Measurements from ENCODE around the gene THRAP3. TPM values are rescaled to one million over a fixed set of nuclear protein-coding genes. Genes with fewer than 3 reads are reported as not detected.

The THRAP3 gene
- total RNA-seq, 2 donors from 2014 or later: 145 to 165 TPM

- no peak overlapping the region for H3K27ac ChIP-seq (ENCODE audit: low read depth, low read length)
- no peaks in the 10 kb centered on the region for H3K9me3 Mint-ChIP-seq
- peaks cover 22% of the 10 kb centered on the region for H3K4me1 ChIP-seq (ENCODE audit: control insufficient read depth, insufficient read depth, low read length)
- TF ChIP-seq CTCF (conservative IDR thresholded peaks at IDR 0.05): no peak
- WGBS, 2 experiments (ENCODE audit: insufficient coverage in 1 of 2, insufficient read length in 1 of 2): 40 to 44% methylated on average over 2 to 7 of the region's 7 CpGs
- H3K4me3 Mint-ChIP-seq: peak overlapping the region; percentile 71
- peak overlapping the region; percentile 89 for H3K4me3 ChIP-seq (ENCODE audit: low read length)
- H3K36me3 Mint-ChIP-seq (ENCODE audit: low read depth): peaks cover 55% of the 10 kb centered on the region
- H3K27me3 Mint-ChIP-seq (ENCODE audit: insufficient read depth): peaks cover 2% of the 10 kb centered on the region
- no peaks in the 10 kb centered on the region for H3K27me3 ChIP-seq (ENCODE audit: control insufficient read depth, insufficient read depth, low read length, poor library complexity, severe bottlenecking)
- no peak for DNase-seq
- no peak overlapping the region for H3K9ac ChIP-seq (ENCODE audit: extremely low read depth, low read length, poor library complexity, severe bottlenecking)
- peak overlapping the region; percentile 77 for H3K27ac Mint-ChIP-seq
- H3K4me1 Mint-ChIP-seq: peaks cover 21% of the 10 kb centered on the region
- peaks cover 44% of the 10 kb centered on the region for H3K36me3 ChIP-seq (ENCODE audit: control insufficient read depth, insufficient read depth, low read length)
- no peaks in the 10 kb centered on the region for H3K9me3 ChIP-seq (ENCODE audit: control insufficient read depth, low read length)
Measured at GRCh38 chr1:36305915-36306209, 81.6 kb downstream of the THRAP3 start.

GRCh38 chr1:36306210-36306901 is 82.1 kb downstream of the THRAP3 start, which contains the start of gene SH3D21:
Gene SH3D21, plus strand, starts transcription at chr1:36306368. Its CDS starts 53 bp downstream, at chr1:36306421.
- Mint-ChIP-seq H3K9me3 (no peaks in the 10 kb centered on the region), H3K27ac (peak within 1 kb of the TSS; percentile 87), H3K4me1 (peaks cover 16% of the 10 kb centered on the region), H3K27me3 (ENCODE audit: insufficient read depth) (peaks cover 2% of the 10 kb centered on the region), H3K4me3 (peak within 1 kb of the TSS; percentile 71), H3K36me3 (ENCODE audit: low read depth) (peaks cover 50% of the 10 kb centered on the region)
- Histone ChIP-seq H3K4me3 (ENCODE audit: low read length) (peak within 1 kb of the TSS; percentile 89), H3K36me3 (ENCODE audit: control insufficient read depth, insufficient read depth, low read length) (peaks cover 39% of the 10 kb centered on the region), H3K9ac (ENCODE audit: extremely low read depth, low read length, poor library complexity, severe bottlenecking) (peak within 1 kb of the TSS; percentile 41), H3K27me3 (ENCODE audit: control insufficient read depth, insufficient read depth, low read length, poor library complexity, severe bottlenecking) (no peaks in the 10 kb centered on the region), H3K27ac (ENCODE audit: low read depth, low read length) (no peak within 1 kb of the TSS), H3K9me3 (ENCODE audit: control insufficient read depth, low read length) (no peaks in the 10 kb centered on the region), H3K4me1 (ENCODE audit: control insufficient read depth, insufficient read depth, low read length) (peaks cover 19% of the 10 kb centered on the region)
- WGBS, 2 experiments (ENCODE audit: insufficient coverage in 1 of 2, insufficient read length in 1 of 2): 0 to 2% methylated on average over 14 to 65 of the region's 65 CpGs
- peak; percentile 42 for TF ChIP-seq CTCF (conservative IDR thresholded peaks at IDR 0.05)
- peak; percentile 93 for DNase-seq

- peak overlapping the region; percentile 71 for H3K4me3 Mint-ChIP-seq
- peaks cover 2% of the 10 kb centered on the region for H3K27me3 Mint-ChIP-seq (ENCODE audit: insufficient read depth)
- H3K27me3 ChIP-seq (ENCODE audit: control insufficient read depth, insufficient read depth, low read length, poor library complexity, severe bottlenecking): no peaks in the 10 kb centered on the region
- peak overlapping the region; percentile 41 for H3K9ac ChIP-seq (ENCODE audit: extremely low read depth, low read length, poor library complexity, severe bottlenecking)
- TF ChIP-seq CTCF (conservative IDR thresholded peaks at IDR 0.05): no peak
- WGBS, 2 experiments (ENCODE audit: insufficient coverage in 1 of 2, insufficient read length in 1 of 2): 1 to 7% methylated on average over 17 to 45 of the region's 46 CpGs
- H3K27ac Mint-ChIP-seq: peak overlapping the region; percentile 87
- no peaks in the 10 kb centered on the region for H3K9me3 ChIP-seq (ENCODE audit: control insufficient read depth, low read length)
- peaks cover 37% of the 10 kb centered on the region for H3K36me3 ChIP-seq (ENCODE audit: control insufficient read depth, insufficient read depth, low read length)
- H3K27ac ChIP-seq (ENCODE audit: low read depth, low read length): no peak overlapping the region
- DNase-seq: peak; percentile 98
- H3K4me1 Mint-ChIP-seq: peaks cover 12% of the 10 kb centered on the region
- H3K36me3 Mint-ChIP-seq (ENCODE audit: low read depth): peaks cover 46% of the 10 kb centered on the region
- H3K4me1 ChIP-seq (ENCODE audit: control insufficient read depth, insufficient read depth, low read length): peaks cover 13% of the 10 kb centered on the region
- peak overlapping the region; percentile 89 for H3K4me3 ChIP-seq (ENCODE audit: low read length)
- no peaks in the 10 kb centered on the region for H3K9me3 Mint-ChIP-seq
Measured at GRCh38 chr1:36306902-36307456, 82.7 kb downstream of the THRAP3 start.
